Keratinocyte (primary cell): ENCODE results near the gene SYTL1. TPM values are rescaled to one million over a fixed set of nuclear protein-coding genes. Genes with fewer than 3 reads are reported as not detected.

Experiments used
- DNase-seq: peaks from one replicate; pipeline ENCODE4 v3.0.0-alpha.2; 2011; ENCODE audit warnings: low read depth, missing footprints, low spot score
- FAIRE-seq: peaks from 2 replicates; lab custom pipeline; 2011; peaks lifted over from hg19 to GRCh38; lab: Jason Lieb, UNC
- H2AFZ ChIP-seq: 2 replicates; pipeline ENCODE4 v1.6.0; 2012; ENCODE audit warnings: low read length, control low read depth, inconsistent platforms; ENCODE audit not compliant: control insufficient read depth
- H3K27ac ChIP-seq: 2 replicates; pipeline ENCODE4 v1.5.1; 2011; ENCODE audit warnings: low read length; ENCODE audit not compliant: control insufficient read depth, insufficient read depth
- H3K27me3 ChIP-seq: 3 replicates; pipeline ENCODE4 v1.6.0; 2011; ENCODE audit warnings: low read length; ENCODE audit not compliant: control insufficient read depth, insufficient read depth; ENCODE audit errors: extremely low read depth
- H3K36me3 ChIP-seq, 2 experiments: 2 replicates in 1 of 2; 3 replicates in 1 of 2; pipeline ENCODE4 v1.5.1; 2011; ENCODE audit warnings: low read length in 2 of 2, mild to moderate bottlenecking in 1 of 2; ENCODE audit not compliant: control insufficient read depth in 2 of 2, insufficient read depth in 2 of 2; ENCODE audit errors: extremely low read depth in 1 of 2
- H3K4me1 ChIP-seq: 3 replicates; pipeline ENCODE4 v1.5.1; 2011; ENCODE audit warnings: low read length; ENCODE audit not compliant: control insufficient read depth, insufficient read depth; ENCODE audit errors: extremely low read depth
- H3K4me2 ChIP-seq: 3 replicates; pipeline ENCODE4 v1.6.0; 2011; ENCODE audit warnings: low read depth, low read length; ENCODE audit not compliant: control insufficient read depth, insufficient read depth; ENCODE audit errors: extremely low read depth
- H3K4me3 ChIP-seq, 3 experiments: fragments of 200-600 bp in 1 of 3; sonication (generic) in 1 of 3; 2 replicates in 2 of 3; 3 replicates in 1 of 3; pipeline ENCODE4 v1.5.1; 2011 to 2016; ENCODE audit warnings: low read length in 3 of 3, mild to moderate bottlenecking in 3 of 3, control low read depth in 2 of 3, inconsistent platforms in 1 of 3, low read depth in 1 of 3, mixed read lengths in 1 of 3, mixed run types in 1 of 3, moderate library complexity in 1 of 3; ENCODE audit not compliant: control insufficient read depth in 2 of 3, insufficient read depth in 2 of 3; ENCODE audit errors: extremely low read depth in 1 of 3
- H3K79me2 ChIP-seq: 2 replicates; pipeline ENCODE4 v1.6.0; 2012; ENCODE audit warnings: low read length; ENCODE audit not compliant: control insufficient read depth, insufficient read depth
- H3K9ac ChIP-seq: 3 replicates; pipeline ENCODE4 v1.6.0; 2011; ENCODE audit warnings: low read length; ENCODE audit not compliant: control insufficient read depth, insufficient read depth; ENCODE audit errors: extremely low read depth
- H3K9me1 ChIP-seq: 3 replicates; pipeline ENCODE4 v1.6.0; 2011; ENCODE audit warnings: low read length; ENCODE audit not compliant: control insufficient read depth, insufficient read depth; ENCODE audit errors: extremely low read depth
- H3K9me3 ChIP-seq: 2 replicates; pipeline ENCODE4 v1.5.1; 2012; ENCODE audit warnings: low read depth, low read length; ENCODE audit not compliant: control insufficient read depth
- H4K20me1 ChIP-seq: 3 replicates; pipeline ENCODE4 v1.6.0; 2011; ENCODE audit warnings: low read length; ENCODE audit not compliant: control insufficient read depth, insufficient read depth; ENCODE audit errors: extremely low read depth
- EZH2 ChIP-seq: IDR thresholded peaks from one replicate; pipeline ENCODE4 v1.6.1; 2012; ENCODE audit warnings: inconsistent platforms, mild to moderate bottlenecking, low read length, moderate library complexity
- dilution Hi-C: fragments of 300-500 bp; cut with MboI; formaldehyde crosslinking; loops from one replicate; pipeline ENCODE4 v1.7.0; 2020; ENCODE audit warnings: low sequenced_read_pairs; ENCODE audit not compliant: extremely low pct_ligation_motif_present
- polyA plus RNA-seq, 5 experiments: library from polyadenylated mRNA; depleted of rRNA in 3 of 5; stranded (reverse) in 3 of 5; stranded (forward) in 1 of 5; unstranded in 1 of 5; fragments of >200 nt; gene quantifications; 1 replicate in 1 of 5; 2 replicates in 3 of 5; 3 replicates in 1 of 5; pipeline versions ENCODE4 v1.2.1 to v1.2.3, GENCODE V29; 2011 to 2012; ENCODE audit warnings: missing spikeins in 2 of 5, low read depth in 1 of 5, low replicate concordance in 1 of 5
- TF ChIP-seq, protein P1 (sequence below), 3 experiments: IDR thresholded peaks in 1 of 3; conservative IDR thresholded peaks in 1 of 3; optimal IDR thresholded peaks in 1 of 3; 2 replicates in 2 of 3; 3 replicates in 1 of 3; pipeline versions ENCODE3 to v1.5.1; 2011; ENCODE audit warnings: low read length in 3 of 3, mild to moderate bottlenecking in 3 of 3, moderate library complexity in 2 of 3, control low read depth in 1 of 3, inconsistent platforms in 1 of 3; ENCODE audit not compliant: insufficient read depth in 2 of 3; ENCODE audit errors: extremely low read depth in 1 of 3

SYTL1 gene
- polyA plus RNA-seq, 1 donor (not counting 4 experiments of a cell fraction or from before 2014, with no cell fraction given): 15.6 TPM

DNA sequence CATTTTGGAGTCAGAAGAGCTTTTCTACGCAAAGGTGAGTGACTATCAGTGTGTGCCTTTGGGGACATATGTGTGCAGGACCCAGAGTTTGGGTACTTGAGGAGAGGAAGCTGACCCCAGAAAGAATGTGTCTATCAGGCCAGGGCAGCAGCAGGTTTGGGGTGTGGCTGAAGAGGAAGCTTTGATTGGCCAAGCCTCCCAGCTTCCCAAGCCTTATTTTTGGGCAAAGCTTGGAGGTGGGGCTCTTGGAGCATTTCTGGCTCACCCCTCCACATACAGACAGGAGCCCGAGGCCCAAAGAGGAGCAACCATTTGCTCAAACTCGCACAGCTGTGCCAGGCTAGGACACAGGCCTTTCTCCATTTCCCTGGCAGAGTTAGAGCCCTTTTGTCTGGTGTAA lies 55.3 kb downstream of the SYTL1 start:
- Histone ChIP-seq H3K4me2 (no peak overlapping the region), H3K9ac (no peak overlapping the region), H3K36me3 (no peaks in the 10 kb centered on the region), H3K4me3 (no peak overlapping the region), H3K9me1 (no peaks in the 10 kb centered on the region), H3K27me3 (no peaks in the 10 kb centered on the region), H3K4me1 (peaks cover 14% of the 10 kb centered on the region), H3K27ac (no peak overlapping the region), H2AFZ (no peak overlapping the region), H4K20me1 (no peaks in the 10 kb centered on the region), H3K79me2 (peaks cover 15% of the 10 kb centered on the region), H3K9me3 (no peaks in the 10 kb centered on the region)
- no peak for DNase-seq
- no peak for TF ChIP-seq EZH2
- FAIRE-seq: no peak
- dilution Hi-C loops: no loop called here

DNA sequence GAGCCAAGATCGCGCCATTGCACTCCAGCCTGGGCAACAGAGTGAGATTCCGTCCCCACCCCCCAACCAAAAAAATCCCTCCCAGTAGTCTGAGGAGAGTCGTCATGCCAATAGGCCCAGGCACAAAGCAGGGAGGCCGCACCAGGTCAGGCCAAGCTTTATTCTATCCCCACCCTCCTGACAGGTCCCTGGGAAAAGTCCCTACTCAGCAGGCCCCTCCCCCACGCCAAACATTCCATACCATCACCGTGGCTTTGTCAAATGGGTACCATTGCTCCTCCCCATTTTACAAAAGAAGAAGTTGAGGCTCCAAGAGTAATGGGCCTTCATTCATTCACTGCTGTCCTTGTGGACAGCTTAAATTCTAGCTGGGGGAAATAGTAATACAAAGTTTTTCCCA lies 55.9 kb downstream of the SYTL1 start:
- Histone ChIP-seq H2AFZ (no peak overlapping the region), H3K27ac (no peak overlapping the region), H4K20me1 (no peaks in the 10 kb centered on the region), H3K9ac (no peak overlapping the region), H3K27me3 (no peaks in the 10 kb centered on the region), H3K36me3 (no peaks in the 10 kb centered on the region), H3K79me2 (peaks cover 13% of the 10 kb centered on the region), H3K9me1 (no peaks in the 10 kb centered on the region), H3K4me3 (no peak overlapping the region), H3K9me3 (no peaks in the 10 kb centered on the region), H3K4me1 (peaks cover 18% of the 10 kb centered on the region), H3K4me2 (no peak overlapping the region)
- DNase-seq (no peak), FAIRE-seq (no peak)
- TF ChIP-seq, protein P1, sequence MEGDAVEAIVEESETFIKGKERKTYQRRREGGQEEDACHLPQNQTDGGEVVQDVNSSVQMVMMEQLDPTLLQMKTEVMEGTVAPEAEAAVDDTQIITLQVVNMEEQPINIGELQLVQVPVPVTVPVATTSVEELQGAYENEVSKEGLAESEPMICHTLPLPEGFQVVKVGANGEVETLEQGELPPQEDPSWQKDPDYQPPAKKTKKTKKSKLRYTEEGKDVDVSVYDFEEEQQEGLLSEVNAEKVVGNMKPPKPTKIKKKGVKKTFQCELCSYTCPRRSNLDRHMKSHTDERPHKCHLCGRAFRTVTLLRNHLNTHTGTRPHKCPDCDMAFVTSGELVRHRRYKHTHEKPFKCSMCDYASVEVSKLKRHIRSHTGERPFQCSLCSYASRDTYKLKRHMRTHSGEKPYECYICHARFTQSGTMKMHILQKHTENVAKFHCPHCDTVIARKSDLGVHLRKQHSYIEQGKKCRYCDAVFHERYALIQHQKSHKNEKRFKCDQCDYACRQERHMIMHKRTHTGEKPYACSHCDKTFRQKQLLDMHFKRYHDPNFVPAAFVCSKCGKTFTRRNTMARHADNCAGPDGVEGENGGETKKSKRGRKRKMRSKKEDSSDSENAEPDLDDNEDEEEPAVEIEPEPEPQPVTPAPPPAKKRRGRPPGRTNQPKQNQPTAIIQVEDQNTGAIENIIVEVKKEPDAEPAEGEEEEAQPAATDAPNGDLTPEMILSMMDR (optimal IDR thresholded peaks at IDR 0.05 in 1 of 3, IDR thresholded peaks at IDR 0.05 in 1 of 3, conservative IDR thresholded peaks at IDR 0.05 in 1 of 3; ENCODE audit: extremely low read depth in 1 of 3, insufficient read depth in 2 of 3, low read length in 3 of 3): no peak
- no peak for TF ChIP-seq EZH2
- dilution Hi-C loops: no loop called here
